NCI-H526 treated with DMSO at 0.1 percent for 48 hours (cell line): ENCODE data around the gene UGT1A9.
"Not testable (repeated sequence)": the region's sequence is repeated elsewhere in the genome, so short reads cannot be mapped to it uniquely, and the experiment has no call there.

Experiments used
- DNase-seq: peaks from one replicate; lab custom pipeline; 2025; lab: John Stamatoyannopoulos, UW

The UGT1A9 gene

GRCh38 chr2:233671290-233672161 is at the start of gene UGT1A9:
Gene UGT1A9 (plus strand): TSS chr2:233671898. CDS start chr2:233671935, 37 bp downstream.
- no peak for DNase-seq

GRCh38 chr2:233627331-233628025 is 44.2 kb upstream of the UGT1A9 start:
- no peak for DNase-seq

- DNase-seq = not testable (repeated sequence)
Observed at GRCh38 chr2:233636306-233636705, 35.4 kb upstream of the UGT1A9 start, which contains the start of gene UGT1A10. Gene UGT1A10 (plus strand): TSS chr2:233636448. CDS start chr2:233636523, 75 bp downstream.

- DNase-seq = no peak
Observed at GRCh38 chr2:233638836-233639235, 32.9 kb upstream of the UGT1A9 start.

DNA sequence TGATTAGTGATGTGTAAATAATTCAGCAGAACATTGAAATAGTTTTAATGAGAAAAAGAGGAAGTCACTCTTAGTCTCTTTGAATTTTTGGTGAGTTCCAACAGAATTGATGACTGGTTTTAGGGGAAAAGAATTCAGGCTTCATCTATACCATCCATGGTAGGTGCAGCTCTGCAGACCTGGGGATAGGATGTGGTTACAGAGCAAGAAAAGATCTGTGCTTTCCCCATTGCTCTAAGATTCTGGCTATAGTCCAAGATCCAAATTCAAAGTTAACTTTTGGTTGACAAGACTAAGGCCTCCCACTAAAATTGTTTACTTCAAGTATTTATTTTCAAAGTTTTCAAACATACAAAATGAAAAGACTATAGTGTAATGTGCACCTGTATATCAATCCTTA is 31.8 kb upstream of the UGT1A9 start:
- no peak for DNase-seq

GRCh38 chr2:233643128-233643527 is 28.6 kb upstream of the UGT1A9 start:
- DNase-seq = no peak

DNA sequence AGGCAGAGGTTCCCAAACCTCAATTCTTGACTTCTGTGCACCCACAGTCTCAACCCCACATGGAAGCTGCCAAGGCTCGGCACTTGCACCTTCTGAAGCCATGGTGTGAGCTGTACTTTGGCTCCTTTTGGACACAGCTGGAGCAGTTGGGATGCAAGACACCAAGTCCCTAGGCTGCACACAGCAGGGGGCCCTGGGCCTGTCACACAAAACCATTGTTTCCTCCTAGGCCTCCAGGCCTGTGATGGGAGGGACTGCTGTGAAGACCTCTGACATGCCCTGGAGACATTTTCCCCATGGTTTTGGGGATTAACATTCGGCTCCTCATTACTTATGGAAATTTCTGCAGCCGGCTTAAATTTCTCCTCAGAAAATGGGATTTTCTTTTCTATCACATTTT is 25.7 kb upstream of the UGT1A9 start:
- not testable (repeated sequence) for DNase-seq

DNA sequence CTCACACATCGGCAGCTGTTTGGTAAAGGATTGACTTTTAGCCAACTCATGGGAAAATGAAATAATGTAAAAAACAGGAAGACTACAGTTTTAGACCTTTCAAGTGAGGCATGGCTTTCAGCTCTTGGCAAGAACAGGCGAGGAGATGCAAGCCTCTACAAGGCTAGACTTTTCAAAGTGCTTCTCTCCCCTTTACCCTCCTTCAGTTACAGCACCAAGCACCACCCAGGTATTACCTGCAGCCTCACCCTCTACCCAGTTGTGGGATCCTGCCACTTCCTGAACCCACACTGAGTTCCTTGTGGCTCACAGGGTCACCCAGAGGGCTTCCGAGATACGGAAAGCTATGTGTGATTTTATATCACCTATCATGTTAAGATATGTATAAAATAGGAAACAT is 20.7 kb upstream of the UGT1A9 start:
- DNase-seq = no peak

- DNase-seq = no peak
Observed at GRCh38 chr2:233651430-233651829, 20.3 kb upstream of the UGT1A9 start.

DNA sequence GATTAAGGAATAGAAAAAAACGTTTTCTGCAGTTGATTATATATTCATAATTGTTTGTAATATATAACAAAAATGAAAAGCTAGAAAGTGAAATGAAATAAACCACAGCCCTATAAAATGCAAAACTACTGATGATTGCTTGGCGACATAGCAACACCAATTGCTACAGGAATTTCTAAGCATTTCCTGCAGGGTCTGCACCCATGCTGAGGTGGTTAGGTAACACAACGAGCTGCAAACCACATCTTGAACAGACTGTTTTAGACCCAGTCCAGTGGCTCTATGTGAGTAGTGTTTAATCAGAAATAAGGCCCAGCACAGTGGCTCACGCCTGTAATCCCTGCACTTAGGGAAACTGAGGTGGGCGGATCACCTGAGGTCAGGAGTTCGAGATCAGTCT is 17.2 kb upstream of the UGT1A9 start:
- DNase-seq = no peak

GRCh38 chr2:233655043-233655442 is 16.7 kb upstream of the UGT1A9 start:
- no peak for DNase-seq

GRCh38 chr2:233655943-233656342 is 15.8 kb upstream of the UGT1A9 start:
- DNase-seq = not testable (repeated sequence)

DNA sequence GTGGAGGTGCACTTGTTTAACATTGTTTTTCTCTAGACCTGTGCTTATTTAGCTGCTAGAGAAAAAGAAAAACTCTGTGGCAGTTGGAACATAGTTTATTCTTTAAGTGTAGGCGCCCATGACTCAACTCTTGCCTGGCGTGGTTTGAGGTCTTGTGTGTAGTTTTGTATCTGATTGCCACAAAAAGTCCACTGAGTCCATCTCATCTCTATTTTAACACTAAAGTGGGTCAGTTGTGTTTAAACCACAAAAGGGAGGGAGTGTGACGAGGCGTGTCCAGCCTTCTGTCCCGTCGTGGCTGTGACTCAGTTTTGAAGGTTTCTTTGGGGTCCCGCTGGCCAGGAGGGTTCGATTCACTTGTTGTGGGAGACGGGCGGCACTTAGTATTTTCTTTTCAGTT is 15.3 kb upstream of the UGT1A9 start:
- DNase-seq = no peak

- no peak for DNase-seq
Observed at GRCh38 chr2:233658610-233659009, 13.1 kb upstream of the UGT1A9 start.

- DNase-seq = no peak
Observed at GRCh38 chr2:233663911-233664310, 7.8 kb upstream of the UGT1A9 start.

GRCh38 chr2:233668605-233669260 is 3.0 kb upstream of the UGT1A9 start:
- DNase-seq = no peak

DNA sequence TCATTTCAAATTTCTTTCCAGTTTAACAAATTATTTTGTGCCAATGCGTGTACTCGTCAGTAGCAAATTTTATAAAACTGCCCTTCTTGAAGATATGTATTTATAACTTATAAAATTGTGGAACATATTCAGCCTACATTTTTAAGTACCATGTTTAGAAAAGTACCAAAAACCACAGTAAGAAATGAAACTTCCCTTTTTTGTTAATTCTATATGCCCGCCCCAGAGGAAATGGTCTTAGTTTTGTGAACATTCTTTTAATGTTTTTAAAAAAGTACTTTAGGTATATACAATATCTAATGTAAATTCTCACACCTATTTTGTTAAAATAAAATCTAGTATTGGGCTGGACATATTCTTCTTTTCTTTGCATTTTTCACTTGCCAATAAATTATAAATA is 1.2 kb downstream of the UGT1A9 start:
- no peak for DNase-seq

DNA sequence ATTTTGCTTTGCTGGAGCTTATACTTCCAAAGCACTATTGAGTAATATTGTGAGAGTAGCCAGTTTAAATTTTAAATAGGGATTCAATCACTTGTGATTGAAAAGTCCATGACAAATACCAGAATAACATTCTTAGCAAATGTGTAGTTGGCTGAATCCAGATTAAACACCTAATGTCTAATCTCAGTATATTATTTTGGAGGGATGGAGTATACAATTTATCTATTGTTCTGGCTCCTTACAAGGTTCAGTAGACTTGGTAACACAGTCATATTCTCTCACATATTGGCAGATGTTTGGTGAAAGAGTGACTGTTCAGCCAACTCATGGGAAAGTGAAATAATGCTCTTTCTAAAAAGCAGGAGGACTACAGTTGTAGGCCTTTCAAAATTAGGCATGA is 2.2 kb downstream of the UGT1A9 start:
- DNase-seq = no peak

DNA sequence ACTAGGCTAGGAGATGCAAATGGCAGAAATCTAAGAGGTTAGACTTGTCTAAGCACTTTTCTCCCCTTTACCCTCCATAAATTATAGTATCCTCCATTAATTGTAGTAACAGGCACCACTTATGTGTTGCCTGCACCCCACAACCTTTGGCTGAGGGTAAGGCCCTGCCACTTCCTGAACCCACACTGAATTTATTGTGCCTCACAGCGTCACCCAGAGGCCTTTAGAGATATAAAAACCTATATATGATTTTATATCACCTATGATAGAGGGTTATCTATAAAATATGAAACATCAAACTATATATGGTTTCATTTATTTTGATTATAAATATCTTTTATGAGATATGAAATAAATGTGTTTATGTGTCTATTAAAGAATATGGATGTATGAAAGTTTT is 2.6 kb downstream of the UGT1A9 start:
- DNase-seq = no peak

- DNase-seq = no peak
Observed at GRCh38 chr2:233674995-233675394, 3.3 kb downstream of the UGT1A9 start.

- DNase-seq = no peak
Observed at GRCh38 chr2:233676046-233676445, 4.3 kb downstream of the UGT1A9 start.

GRCh38 chr2:233679196-233679595 is 7.5 kb downstream of the UGT1A9 start:
- no peak for DNase-seq
